ENCODE measurements around the gene IL2. TPM values are rescaled to one million over a fixed set of nuclear protein-coding genes. Genes with fewer than 3 reads are reported as not detected.

The IL2 gene
- polyA plus RNA-seq, 1 donor (not counting 4 experiments of a cell fraction or from before 2014, with no cell fraction given): not detected

GRCh38 chr4:122476745-122477144 lies 20.2 kb upstream of the IL2 start:
- Histone ChIP-seq H2AFZ (ENCODE audit: control insufficient read depth, low read length) (no peak overlapping the region), H3K4me3 (ENCODE audit: control insufficient read depth in 2 of 3, extremely low read depth in 1 of 3, insufficient read depth in 2 of 3, low read depth in 1 of 3, low read length in 3 of 3) (no peak overlapping the region), H4K20me1 (ENCODE audit: control insufficient read depth, extremely low read depth, insufficient read depth, low read length) (no peaks in the 10 kb centered on the region), H3K4me2 (ENCODE audit: control insufficient read depth, extremely low read depth, insufficient read depth, low read depth, low read length) (no peak overlapping the region), H3K36me3 (ENCODE audit: control insufficient read depth in 2 of 2, extremely low read depth in 1 of 2, insufficient read depth in 2 of 2, low read length in 2 of 2) (no peaks in the 10 kb centered on the region), H3K9me1 (ENCODE audit: control insufficient read depth, extremely low read depth, insufficient read depth, low read length) (no peaks in the 10 kb centered on the region), H3K79me2 (ENCODE audit: control insufficient read depth, insufficient read depth, low read length) (no peaks in the 10 kb centered on the region), H3K27ac (ENCODE audit: control insufficient read depth, insufficient read depth, low read length) (no peak overlapping the region), H3K9ac (ENCODE audit: control insufficient read depth, extremely low read depth, insufficient read depth, low read length) (no peak overlapping the region), H3K9me3 (ENCODE audit: control insufficient read depth, low read depth, low read length) (no peaks in the 10 kb centered on the region), H3K27me3 (ENCODE audit: control insufficient read depth, extremely low read depth, insufficient read depth, low read length) (no peaks in the 10 kb centered on the region), H3K4me1 (ENCODE audit: control insufficient read depth, extremely low read depth, insufficient read depth, low read length) (no peaks in the 10 kb centered on the region)
- TF ChIP-seq CTCF (optimal IDR thresholded peaks at IDR 0.05 in 1 of 3, IDR thresholded peaks at IDR 0.05 in 1 of 3, conservative IDR thresholded peaks at IDR 0.05 in 1 of 3; ENCODE audit: extremely low read depth in 1 of 3, insufficient read depth in 2 of 3, low read length in 3 of 3) (no peak), EZH2 (IDR thresholded peaks at IDR 0.05; ENCODE audit: low read length) (no peak)
- FAIRE-seq (no peak), DNase-seq (ENCODE audit: low read depth, low spot score) (no peak)
- dilution Hi-C loops (cut with MboI; ENCODE audit: extremely low pct_ligation_motif_present, low sequenced_read_pairs): no loop called here

GRCh38 chr4:122476126-122476525 lies 19.6 kb upstream of the IL2 start:
- H3K27me3 ChIP-seq (ENCODE audit: control insufficient read depth, extremely low read depth, insufficient read depth, low read length): no peaks in the 10 kb centered on the region
- FAIRE-seq (no peak), DNase-seq (ENCODE audit: low read depth, low spot score) (no peak)
- no peak overlapping the region for H3K9ac ChIP-seq (ENCODE audit: control insufficient read depth, extremely low read depth, insufficient read depth, low read length)
- no peaks in the 10 kb centered on the region for H3K79me2 ChIP-seq (ENCODE audit: control insufficient read depth, insufficient read depth, low read length)
- no peaks in the 10 kb centered on the region for H3K36me3 ChIP-seq (ENCODE audit: control insufficient read depth in 2 of 2, extremely low read depth in 1 of 2, insufficient read depth in 2 of 2, low read length in 2 of 2)
- H3K9me1 ChIP-seq (ENCODE audit: control insufficient read depth, extremely low read depth, insufficient read depth, low read length): no peaks in the 10 kb centered on the region
- no peak overlapping the region for H3K27ac ChIP-seq (ENCODE audit: control insufficient read depth, insufficient read depth, low read length)
- no peak overlapping the region for H3K4me3 ChIP-seq (ENCODE audit: control insufficient read depth in 2 of 3, extremely low read depth in 1 of 3, insufficient read depth in 2 of 3, low read depth in 1 of 3, low read length in 3 of 3)
- no peak overlapping the region for H2AFZ ChIP-seq (ENCODE audit: control insufficient read depth, low read length)
- H4K20me1 ChIP-seq (ENCODE audit: control insufficient read depth, extremely low read depth, insufficient read depth, low read length): no peaks in the 10 kb centered on the region
- no peak for TF ChIP-seq CTCF (optimal IDR thresholded peaks at IDR 0.05 in 1 of 3, IDR thresholded peaks at IDR 0.05 in 1 of 3, conservative IDR thresholded peaks at IDR 0.05 in 1 of 3; ENCODE audit: extremely low read depth in 1 of 3, insufficient read depth in 2 of 3, low read length in 3 of 3)
- TF ChIP-seq EZH2 (IDR thresholded peaks at IDR 0.05; ENCODE audit: low read length): no peak
- dilution Hi-C loops (cut with MboI; ENCODE audit: extremely low pct_ligation_motif_present, low sequenced_read_pairs): no loop called here
- no peaks in the 10 kb centered on the region for H3K4me1 ChIP-seq (ENCODE audit: control insufficient read depth, extremely low read depth, insufficient read depth, low read length)
- H3K4me2 ChIP-seq (ENCODE audit: control insufficient read depth, extremely low read depth, insufficient read depth, low read depth, low read length): no peak overlapping the region
- no peaks in the 10 kb centered on the region for H3K9me3 ChIP-seq (ENCODE audit: control insufficient read depth, low read depth, low read length)

Measured in keratinocyte (primary cell).